ENCODE data around the gene MSRB2. TPM values are rescaled to one million over a fixed set of nuclear protein-coding genes. Genes with fewer than 3 reads are reported as not detected.

The MSRB2 gene
- polyA plus RNA-seq, 2 of the 4 experiments (the other 2 are of a cell fraction): 19.0 to 32.0 TPM

- Histone ChIP-seq H3K27ac (no peak overlapping the region), H3K4me2 (no peak overlapping the region), H3K4me1 (no peaks in the 10 kb centered on the region), H3K4me3 (no peak overlapping the region), H3K9me3 (no peaks in the 10 kb centered on the region)
- CTCF ChIA-PET: interaction anchor here (0.6 to 1.3 kb wide), 2 partner anchors 7 to 371 kb away, joined by 3 to 4 read pairs; no protein-coding TSS in a partner anchor
- no peak for DNase-seq (ENCODE audit: low read depth in 1 of 2, low spot score in 1 of 2)
- POLR2A ChIA-PET: no interaction called here
- ATAC-seq: no peak
- TF ChIP-seq TFCP2L1 (CRISPR knock-in tag; IDR thresholded peaks at IDR 0.05) (no peak), HEYL (CRISPR knock-in tag; IDR thresholded peaks at IDR 0.05) (no peak), ZFP36 (IDR thresholded peaks at IDR 0.05; ENCODE audit: borderline replicate concordance, partially characterized antibody) (no peak), FOXS1 (CRISPR knock-in tag; IDR thresholded peaks at IDR 0.05) (no peak), POLR2AphosphoS2 (conservative IDR thresholded peaks at IDR 0.05; ENCODE audit: low read length) (no peak), NPAS2 (CRISPR knock-in tag; IDR thresholded peaks at IDR 0.05; ENCODE audit: borderline replicate concordance) (no peak), SREBF2 (IDR thresholded peaks at IDR 0.05) (no peak), CBX8 (IDR thresholded peaks at IDR 0.05) (no peak), POLR2A (IDR thresholded peaks at IDR 0.05; ENCODE audit: low read length) (no peak), PBX3 (IDR thresholded peaks at IDR 0.05) (no peak), EP300 (IDR thresholded peaks at IDR 0.05) (no peak)
- TF ChIP-seq, protein P1, sequence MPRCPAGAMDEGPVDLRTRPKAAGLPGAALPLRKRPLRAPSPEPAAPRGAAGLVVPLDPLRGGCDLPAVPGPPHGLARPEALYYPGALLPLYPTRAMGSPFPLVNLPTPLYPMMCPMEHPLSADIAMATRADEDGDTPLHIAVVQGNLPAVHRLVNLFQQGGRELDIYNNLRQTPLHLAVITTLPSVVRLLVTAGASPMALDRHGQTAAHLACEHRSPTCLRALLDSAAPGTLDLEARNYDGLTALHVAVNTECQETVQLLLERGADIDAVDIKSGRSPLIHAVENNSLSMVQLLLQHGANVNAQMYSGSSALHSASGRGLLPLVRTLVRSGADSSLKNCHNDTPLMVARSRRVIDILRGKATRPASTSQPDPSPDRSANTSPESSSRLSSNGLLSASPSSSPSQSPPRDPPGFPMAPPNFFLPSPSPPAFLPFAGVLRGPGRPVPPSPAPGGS (IDR thresholded peaks at IDR 0.05): no peak
- 54% methylated on average over 7 of the region's 7 CpGs for WGBS (ENCODE audit: missing lambda C conversion rate)
- no peak for FAIRE-seq
Observed at GRCh38 chr10:23151071-23151470, 55.7 kb downstream of the MSRB2 start.

GRCh38 chr10:23155169-23155568 lies 59.8 kb downstream of the MSRB2 start:
- POLR2A ChIA-PET: no interaction called here

GRCh38 chr10:23156447-23157150 lies 61.2 kb downstream of the MSRB2 start:
- Histone ChIP-seq H3K27ac (no peak overlapping the region), H3K4me1 (peaks cover 3% of the 10 kb centered on the region; the same call in 1 of the 3 replicates), H3K4me2 (no peak overlapping the region), H3K4me3 (no peak overlapping the region), H3K9me3 (no peaks in the 10 kb centered on the region)
- 15% methylated on average over 10 of the region's 10 CpGs for WGBS (ENCODE audit: missing lambda C conversion rate)
- TF ChIP-seq HOXA7 (CRISPR knock-in tag; IDR thresholded peaks at IDR 0.05): no peak
- TF ChIP-seq ESRRA (IDR thresholded peaks at IDR 0.05; ENCODE audit: borderline replicate concordance, low read length): no peak
- no peak for TF ChIP-seq GATA3 (IDR thresholded peaks at IDR 0.05; ENCODE audit: borderline replicate concordance)
- TF ChIP-seq EHMT2 (IDR thresholded peaks at IDR 0.05; ENCODE audit: low read depth): no peak
- TF ChIP-seq EP300 (IDR thresholded peaks at IDR 0.05): no peak
- no peak for TF ChIP-seq RARB (CRISPR knock-in tag; IDR thresholded peaks at IDR 0.05)
- ATAC-seq (no peak), DNase-seq (ENCODE audit: low read depth in 1 of 2, low spot score in 1 of 2) (no peak), FAIRE-seq (no peak)
- CTCF ChIA-PET: interaction anchor here (0.5 to 6.7 kb wide), 7 partner anchors 10 to 704 kb away, joined by 3 to 78 read pairs (median 25); no protein-coding TSS in a partner anchor
- POLR2A ChIA-PET: no interaction called here

More at GRCh38 chr10:23155169-23155568, 59.8 kb downstream of the MSRB2 start:
- CTCF ChIA-PET: interaction anchor here (0.5 to 6.7 kb wide), 4 partner anchors 12 to 138 kb away, joined by 3 to 78 read pairs (median 25); no protein-coding TSS in a partner anchor
- no peak overlapping the region for H3K27ac ChIP-seq
- no peak overlapping the region for H3K4me2 ChIP-seq
- no peak for TF ChIP-seq FOXS1 (CRISPR knock-in tag; IDR thresholded peaks at IDR 0.05)
- H3K4me3 ChIP-seq: no peak overlapping the region
- ATAC-seq (no peak), DNase-seq (ENCODE audit: low read depth in 1 of 2, low spot score in 1 of 2) (no peak), FAIRE-seq (no peak)
- H3K4me1 ChIP-seq: peaks cover 3% of the 10 kb centered on the region; the same call in 1 of the 3 replicates
- no peaks in the 10 kb centered on the region for H3K9me3 ChIP-seq
- WGBS (ENCODE audit: missing lambda C conversion rate): 24% methylated on average over 7 of the region's 7 CpGs

- Histone ChIP-seq H3K4me3 (no peak overlapping the region), H3K9me3 (no peaks in the 10 kb centered on the region), H3K4me1 (peaks cover 3% of the 10 kb centered on the region; the same call in 1 of the 3 replicates), H3K4me2 (no peak overlapping the region), H3K27ac (no peak overlapping the region)
- DNase-seq (ENCODE audit: low read depth in 1 of 2, low spot score in 1 of 2) (no peak), ATAC-seq (no peak; a peak in 1 of 6 replicates), FAIRE-seq (no peak)
- CTCF ChIA-PET: interaction anchor here (0.7 to 6.7 kb wide), 24 partner anchors 7 to 1402 kb away, joined by 3 to 78 read pairs (median 6); no protein-coding TSS in a partner anchor
- POLR2A ChIA-PET: no interaction called here
- WGBS (ENCODE audit: missing lambda C conversion rate): 41% methylated on average over 12 of the region's 14 CpGs
- TF ChIP-seq, protein P2, sequence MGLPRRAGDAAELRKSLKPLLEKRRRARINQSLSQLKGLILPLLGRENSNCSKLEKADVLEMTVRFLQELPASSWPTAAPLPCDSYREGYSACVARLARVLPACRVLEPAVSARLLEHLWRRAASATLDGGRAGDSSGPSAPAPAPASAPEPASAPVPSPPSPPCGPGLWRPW (IDR thresholded peaks at IDR 0.05): no peak
- TF ChIP-seq TP53 (CRISPR knock-in tag; IDR thresholded peaks at IDR 0.05) (no peak), E2F6 (IDR thresholded peaks at IDR 0.05; ENCODE audit: borderline replicate concordance, low read depth) (no peak), MAZ (IDR thresholded peaks at IDR 0.05; ENCODE audit: borderline replicate concordance, low read depth, low read length) (no peak), ZC3H11A (IDR thresholded peaks at IDR 0.05) (no peak), PHF8 (IDR thresholded peaks at IDR 0.05; ENCODE audit: borderline replicate concordance, low read depth) (no peak), EP300 (IDR thresholded peaks at IDR 0.05) (no peak), ZFP36 (IDR thresholded peaks at IDR 0.05; ENCODE audit: borderline replicate concordance, partially characterized antibody) (no peak), RAD21 (conservative IDR thresholded peaks at IDR 0.05 in 1 of 2, IDR thresholded peaks at IDR 0.05 in 1 of 2) (no peak), FOXS1 (CRISPR knock-in tag; IDR thresholded peaks at IDR 0.05) (no peak), JUN (IDR thresholded peaks at IDR 0.05) (no peak), NFE2L2 (conservative IDR thresholded peaks at IDR 0.05; ENCODE audit: low read length) (no peak)
- TF ChIP-seq, protein P3, sequence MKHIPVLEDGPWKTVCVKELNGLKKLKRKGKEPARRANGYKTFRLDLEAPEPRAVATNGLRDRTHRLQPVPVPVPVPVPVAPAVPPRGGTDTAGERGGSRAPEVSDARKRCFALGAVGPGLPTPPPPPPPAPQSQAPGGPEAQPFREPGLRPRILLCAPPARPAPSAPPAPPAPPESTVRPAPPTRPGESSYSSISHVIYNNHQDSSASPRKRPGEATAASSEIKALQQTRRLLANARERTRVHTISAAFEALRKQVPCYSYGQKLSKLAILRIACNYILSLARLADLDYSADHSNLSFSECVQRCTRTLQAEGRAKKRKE (CRISPR knock-in tag; IDR thresholded peaks at IDR 0.05; ENCODE audit: low read depth): no peak
Observed at GRCh38 chr10:23157239-23157681, 61.9 kb downstream of the MSRB2 start.

Measured in A549 (cell line).